HG02642 (cell line): Measurements from ENCODE around the gene ACP3.

Experiments
- ATAC-seq: cut with Tn5 transposase; IDR thresholded peaks from one replicate; pipeline ENCODE4 v1.9.1; 2021; ENCODE audit warnings: mild to moderate bottlenecking; ENCODE audit not compliant: unreplicated experiment, poor library complexity

The ACP3 gene

DNA sequence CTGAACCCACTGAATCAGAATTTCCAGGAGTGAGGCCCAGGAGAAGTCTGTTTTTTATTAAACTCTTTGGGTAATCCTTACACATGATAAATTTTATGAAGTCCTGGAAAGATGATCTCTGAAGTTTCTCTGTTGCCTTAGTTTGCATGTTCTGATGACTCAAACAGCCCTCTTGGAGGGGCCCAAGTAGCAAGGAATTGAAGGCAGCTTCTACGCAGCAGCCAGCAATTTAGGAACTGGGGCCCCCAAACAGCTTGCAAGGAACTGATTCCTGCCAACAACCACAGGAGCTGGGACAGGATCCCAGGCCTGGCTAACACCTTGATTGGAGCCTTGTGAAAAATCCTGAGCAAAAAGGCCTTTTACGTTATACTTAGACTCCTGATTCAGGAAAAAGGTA is 5.4 kb upstream of the ACP3 start:
- no peak for ATAC-seq

GRCh38 chr3:132315851-132316250 is 1.4 kb upstream of the ACP3 start:
- no peak for ATAC-seq

DNA sequence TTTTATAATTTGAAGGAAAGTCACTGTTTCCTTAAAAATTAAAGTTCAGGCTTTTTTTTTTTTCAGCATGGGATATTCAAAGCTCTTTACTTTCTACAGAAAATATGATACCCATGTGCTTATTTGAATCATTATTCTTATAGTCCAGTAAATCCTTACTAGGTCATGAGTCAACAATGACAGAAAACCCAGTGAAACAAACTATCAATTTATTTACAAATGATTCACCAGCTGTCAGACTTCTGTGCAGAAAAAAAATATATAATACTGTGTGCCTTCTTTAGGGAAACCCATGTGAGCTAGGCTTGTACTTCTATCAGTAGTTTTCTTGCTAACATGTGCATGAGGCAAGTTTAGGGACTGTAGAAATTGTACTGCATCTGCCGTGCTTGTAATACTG is 1.2 kb downstream of the ACP3 start:
- no peak for ATAC-seq

DNA sequence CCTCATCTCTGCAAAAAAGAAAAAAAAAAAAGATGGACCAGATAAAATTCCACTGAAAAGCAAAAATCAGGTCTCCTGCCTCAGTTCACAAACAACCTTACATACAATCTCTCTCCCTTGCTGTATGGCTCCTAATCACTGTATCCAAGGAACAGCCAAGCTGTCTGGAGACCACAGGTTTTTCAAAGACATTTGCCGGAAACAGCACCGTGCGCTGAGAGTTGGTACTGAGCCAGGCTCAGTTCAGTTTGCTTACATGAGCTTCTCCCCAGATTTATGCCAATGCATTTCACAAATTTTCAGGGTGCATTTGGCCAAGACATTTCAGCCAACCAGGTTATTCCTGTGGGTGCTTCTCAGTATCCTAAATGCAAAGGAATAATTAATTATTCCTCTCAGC is 4.1 kb downstream of the ACP3 start:
- no peak for ATAC-seq

DNA sequence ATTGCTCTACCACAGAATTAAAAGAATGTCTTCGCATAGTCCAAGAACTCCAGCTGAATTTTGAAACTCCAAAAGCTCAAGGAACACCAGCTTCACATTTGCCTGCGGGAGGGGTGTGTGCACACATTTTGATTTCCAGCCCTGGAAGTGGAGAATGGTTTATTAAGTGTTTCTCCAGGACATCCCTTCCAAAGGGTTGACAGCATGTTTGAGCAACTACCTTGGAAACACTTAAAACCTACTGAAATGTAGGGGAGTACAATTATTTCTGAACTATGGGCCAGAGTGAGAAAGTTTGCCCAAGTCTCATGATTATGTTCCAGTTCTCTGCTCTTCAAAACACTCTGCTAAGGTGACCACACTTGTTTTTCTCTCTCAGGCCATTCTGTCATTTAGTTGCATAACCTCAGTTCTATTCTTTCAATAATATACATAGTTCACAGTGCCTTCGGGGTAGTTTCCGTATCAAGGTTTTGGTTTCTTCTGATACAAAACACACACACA is 7.9 kb downstream of the ACP3 start:
- ATAC-seq: no peak

GRCh38 chr3:132325634-132326033 is 8.4 kb downstream of the ACP3 start:
- no peak for ATAC-seq

DNA sequence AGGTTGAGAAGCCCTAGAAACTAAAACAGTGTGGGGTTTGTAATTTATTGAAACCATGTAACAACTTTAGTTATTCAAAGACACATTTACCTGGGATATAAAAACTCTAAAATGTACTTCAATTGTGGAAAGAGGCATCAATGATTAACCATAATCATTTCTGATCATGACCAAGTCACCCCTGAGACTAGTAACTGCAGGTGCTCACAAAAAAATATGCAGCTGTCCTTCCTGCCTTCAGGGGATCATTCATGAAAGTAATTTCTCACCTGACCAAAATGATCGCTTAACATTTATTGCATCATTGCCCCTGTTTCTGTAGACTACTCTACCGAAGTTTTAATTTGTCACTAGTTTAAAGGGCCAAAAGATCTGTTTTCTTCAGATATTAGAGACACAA is 9.0 kb downstream of the ACP3 start:
- ATAC-seq: no peak

- no peak for ATAC-seq
These were observed 14.9 kb downstream of the ACP3 start for GRCh38 chr3:132332082-132332481.

DNA sequence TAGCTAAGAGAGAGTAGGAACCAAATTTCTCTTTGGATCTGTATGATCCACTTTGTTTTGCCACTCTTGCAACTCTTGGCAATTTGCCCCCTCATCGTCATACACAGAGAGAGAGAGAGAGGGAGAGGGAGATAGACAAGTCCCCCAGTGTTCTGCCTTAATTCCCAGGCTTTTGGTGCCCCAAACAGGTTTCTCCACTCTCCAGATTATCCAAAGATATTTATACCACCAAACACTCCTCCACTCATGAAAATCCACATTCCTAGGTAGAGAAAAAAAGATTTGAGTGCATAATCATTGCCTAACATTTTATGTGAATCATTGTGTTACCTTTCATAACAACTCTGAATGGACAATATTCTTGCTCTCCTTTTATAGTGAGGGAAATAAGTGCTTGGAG is 15.3 kb downstream of the ACP3 start:
- no peak for ATAC-seq

- no peak for ATAC-seq
These were observed 24.5 kb downstream of the ACP3 start for GRCh38 chr3:132341746-132342145.

GRCh38 chr3:132342183-132342582 is 25.0 kb downstream of the ACP3 start:
- no peak for ATAC-seq

GRCh38 chr3:132342610-132343009 is 25.4 kb downstream of the ACP3 start:
- no peak for ATAC-seq

DNA sequence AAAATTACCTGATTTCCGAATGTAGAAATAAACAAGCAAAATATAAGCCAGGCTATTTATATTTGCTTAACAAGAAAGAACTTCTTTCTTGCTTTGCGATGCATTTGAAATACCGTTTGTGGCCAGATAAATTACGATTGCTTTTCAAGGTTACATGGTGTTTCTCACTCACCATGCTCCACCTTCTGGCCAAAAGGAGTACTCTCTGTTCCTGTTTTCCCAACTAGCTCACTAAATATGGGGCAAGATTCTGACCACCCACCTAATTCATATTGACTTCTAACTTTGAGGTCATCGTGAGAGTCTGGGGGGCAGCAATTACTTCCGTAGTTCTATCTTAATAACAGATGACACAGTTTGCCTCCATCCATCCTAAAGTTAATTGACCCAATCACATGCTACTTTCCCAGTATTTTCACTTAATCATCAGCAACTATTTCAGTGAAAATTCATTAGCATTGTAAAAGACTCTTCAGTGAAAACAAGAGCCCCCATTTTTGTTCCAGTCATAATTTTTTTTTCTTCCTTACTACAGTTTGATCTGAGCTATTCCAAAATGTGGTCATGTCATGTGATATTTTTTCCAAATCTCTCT is 25.9 kb downstream of the ACP3 start:
- ATAC-seq: no peak

DNA sequence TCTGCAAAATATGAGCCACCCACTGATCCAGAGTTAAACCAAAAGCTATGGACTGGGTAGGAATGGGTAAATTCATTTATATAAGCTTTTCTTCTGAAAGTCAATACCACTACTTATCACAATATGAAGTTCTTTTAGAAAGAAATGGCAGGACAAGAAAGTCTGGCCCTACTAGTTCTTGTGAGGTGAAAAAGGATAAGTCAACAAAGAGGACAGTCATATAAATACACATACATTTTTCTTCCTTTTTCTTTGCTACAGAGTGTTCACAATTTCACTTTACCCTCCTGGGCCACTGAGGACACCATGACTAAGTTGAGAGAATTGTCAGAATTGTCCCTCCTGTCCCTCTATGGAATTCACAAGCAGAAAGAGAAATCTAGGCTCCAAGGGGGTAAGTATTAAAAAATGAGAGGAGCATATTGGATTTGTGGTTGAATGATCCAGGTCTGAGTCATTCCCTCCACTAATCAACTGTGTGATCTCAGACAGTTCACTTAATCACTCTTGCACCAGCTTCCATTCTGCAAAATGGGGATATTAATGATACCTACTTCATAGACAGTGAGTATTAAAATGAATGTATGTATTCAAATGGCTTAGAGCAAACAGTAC is 27.6 kb downstream of the ACP3 start:
- no peak for ATAC-seq

DNA sequence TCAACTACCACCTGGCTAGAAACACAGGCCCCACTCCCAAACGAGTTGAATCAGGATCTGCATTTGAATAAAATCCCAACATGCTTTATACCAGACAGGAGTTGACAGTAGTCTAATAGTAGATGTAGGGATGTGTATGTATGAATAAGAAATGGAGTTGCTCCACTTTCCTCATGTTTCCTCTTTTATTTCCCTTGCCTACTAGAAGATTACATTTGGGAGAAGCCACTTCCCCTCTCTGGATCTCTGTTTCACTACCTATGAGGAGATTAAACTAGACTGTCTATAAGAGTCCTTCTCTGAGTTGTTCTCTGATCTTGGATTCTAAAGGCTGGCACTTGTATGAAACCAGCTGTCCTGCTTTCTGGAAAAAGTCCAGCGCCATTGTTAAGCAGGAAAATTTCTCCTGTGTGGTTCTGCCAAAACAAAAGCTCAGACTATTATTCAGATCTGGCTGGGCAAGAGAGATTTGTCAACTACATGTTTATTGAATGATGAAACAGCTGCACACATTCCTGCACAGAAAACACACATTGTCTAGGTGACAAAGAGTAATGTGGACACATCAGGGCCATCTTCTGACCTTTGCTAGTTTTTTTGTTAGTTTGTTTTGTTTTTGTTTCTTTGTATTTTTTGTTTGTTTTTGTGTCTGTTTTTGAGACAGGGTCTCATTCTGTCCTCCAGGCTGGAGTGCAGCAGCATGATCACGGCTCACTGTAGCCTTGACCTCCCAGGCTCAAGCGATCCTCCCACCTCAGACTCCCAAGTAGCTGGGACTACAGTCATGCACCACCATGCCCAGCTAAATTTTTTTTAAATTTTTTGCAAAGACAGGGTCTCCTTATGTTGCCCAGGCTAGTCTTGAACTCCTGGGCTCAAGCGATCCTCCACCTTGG is 29.9 kb downstream of the ACP3 start:
- ATAC-seq: no peak

DNA sequence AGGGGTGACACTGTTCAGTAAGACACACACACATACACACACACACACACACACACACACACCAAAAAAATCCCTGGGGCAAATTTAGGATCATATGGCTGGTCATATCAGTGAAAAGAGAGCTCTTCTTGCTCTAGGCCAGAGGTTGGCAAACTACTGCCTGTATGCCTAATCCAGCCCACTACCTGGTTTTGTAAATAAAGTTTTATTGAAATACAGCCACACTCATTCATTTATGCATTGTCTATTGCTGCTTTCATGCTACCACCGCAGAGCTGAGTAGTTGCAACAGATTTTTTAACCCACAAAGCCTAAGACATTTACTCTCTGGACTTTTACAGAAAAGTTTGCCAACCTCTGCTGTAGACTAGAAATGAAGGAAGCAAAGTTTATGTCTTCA is 30.6 kb downstream of the ACP3 start:
- ATAC-seq: no peak

GRCh38 chr3:132348531-132348930 is 31.3 kb downstream of the ACP3 start:
- no peak for ATAC-seq

DNA sequence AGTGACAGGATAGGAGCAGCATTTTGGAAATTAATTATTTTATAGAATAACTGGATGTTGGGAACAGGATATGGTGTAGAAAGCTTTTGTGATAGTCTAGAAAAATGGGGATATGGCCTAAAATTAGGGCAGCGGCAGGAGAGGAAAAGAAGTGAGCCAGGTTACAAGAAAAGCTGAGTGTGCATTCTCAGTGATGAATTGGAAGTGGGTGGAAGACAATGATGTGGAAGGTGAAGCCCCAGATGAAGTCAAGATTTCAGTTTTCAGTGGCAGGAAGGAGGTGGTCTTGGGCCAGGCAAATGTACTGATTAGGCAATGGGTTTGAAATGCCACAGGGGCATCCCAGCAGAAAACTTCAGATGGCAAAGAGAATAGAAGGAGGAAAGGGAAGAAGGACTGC is 33.6 kb downstream of the ACP3 start:
- no peak for ATAC-seq

- no peak for ATAC-seq
These were observed 34.1 kb downstream of the ACP3 start for GRCh38 chr3:132351222-132351806.

DNA sequence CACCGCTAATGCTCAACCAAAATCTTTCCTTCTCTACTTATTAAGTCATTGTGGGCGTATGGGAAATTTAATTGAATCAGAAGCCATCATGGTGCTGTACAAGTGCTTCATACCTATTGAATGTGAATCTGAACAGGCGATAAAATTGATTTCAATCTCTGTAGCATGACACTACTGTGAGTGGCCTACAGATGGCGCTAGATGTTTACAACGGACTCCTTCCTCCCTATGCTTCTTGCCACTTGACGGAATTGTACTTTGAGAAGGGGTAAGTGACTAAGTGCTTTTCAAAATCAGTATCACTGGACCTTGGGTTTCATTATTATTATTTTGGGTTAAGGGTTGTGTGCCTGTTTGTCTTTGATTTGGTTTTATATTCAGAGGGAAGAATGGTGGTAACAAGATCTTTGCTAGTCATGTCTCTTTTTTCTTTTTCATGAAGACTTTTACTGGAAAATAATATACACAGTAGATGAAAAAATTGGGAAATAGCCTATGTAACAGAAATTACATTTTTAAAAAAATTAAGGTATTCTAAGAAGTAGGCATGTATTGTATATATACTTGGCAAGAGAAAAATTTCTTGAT is 35.4 kb downstream of the ACP3 start:
- ATAC-seq: peak; percentile 79
